Measurements from ENCODE around the gene SHROOM1.

The SHROOM1 gene

DNA sequence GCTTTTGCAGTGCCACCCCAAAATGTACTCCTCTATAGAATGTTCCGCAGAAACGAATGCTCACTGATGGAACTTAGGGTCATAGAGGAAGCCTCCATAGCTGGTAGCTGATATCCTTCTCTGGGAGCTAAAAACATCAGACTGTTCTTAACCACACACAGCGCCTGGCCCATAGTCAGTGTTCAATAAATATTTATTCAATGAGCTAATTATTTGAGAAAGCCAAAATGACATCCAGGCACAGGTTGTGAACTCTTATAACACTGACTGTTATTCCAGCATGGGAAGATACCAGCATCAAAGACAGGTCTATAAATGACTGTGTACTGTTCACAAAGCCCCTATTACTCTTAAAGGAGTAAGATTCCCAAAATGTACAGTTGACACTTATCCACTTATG is 22.9 kb upstream of the SHROOM1 start:
- DNase-seq = no peak

DNA sequence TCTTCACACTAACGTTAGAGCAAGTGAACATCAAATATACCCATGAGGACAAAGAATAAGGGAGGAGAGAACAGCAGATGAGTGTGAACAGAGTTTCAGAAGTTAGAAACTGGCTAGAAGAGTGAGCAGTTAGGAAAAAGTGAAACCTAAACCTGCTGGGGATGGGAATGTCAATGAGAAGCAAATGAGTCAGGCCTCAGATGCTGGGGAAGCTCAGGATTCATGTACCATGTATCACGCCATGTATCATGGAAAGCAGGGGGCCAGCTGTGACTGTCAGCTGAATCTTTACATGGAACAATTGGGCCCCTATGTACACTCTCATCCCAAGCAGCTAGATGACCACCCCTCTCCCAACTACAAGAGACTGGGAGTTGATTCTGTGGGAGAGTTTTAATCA is 19.6 kb upstream of the SHROOM1 start:
- DNase-seq = no peak

DNA sequence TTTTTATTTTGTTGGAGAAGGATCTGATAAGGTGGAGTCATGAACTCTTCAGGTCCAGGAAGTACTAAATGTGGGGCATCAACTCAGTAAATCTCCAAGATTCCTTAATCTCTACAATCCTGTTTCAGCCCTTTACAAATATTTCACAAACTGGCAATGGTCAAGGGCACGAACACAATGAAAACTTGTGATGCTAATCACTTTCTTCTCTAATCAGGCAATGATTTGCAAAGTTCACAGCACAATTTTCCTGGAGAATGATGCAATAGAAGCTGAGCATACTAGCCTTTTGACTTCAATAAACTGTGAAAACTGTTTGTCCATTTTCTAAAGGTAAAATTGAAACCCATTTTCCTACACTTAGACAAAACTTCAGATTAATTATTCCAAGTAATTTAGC is 18.9 kb upstream of the SHROOM1 start:
- no peak for DNase-seq

DNA sequence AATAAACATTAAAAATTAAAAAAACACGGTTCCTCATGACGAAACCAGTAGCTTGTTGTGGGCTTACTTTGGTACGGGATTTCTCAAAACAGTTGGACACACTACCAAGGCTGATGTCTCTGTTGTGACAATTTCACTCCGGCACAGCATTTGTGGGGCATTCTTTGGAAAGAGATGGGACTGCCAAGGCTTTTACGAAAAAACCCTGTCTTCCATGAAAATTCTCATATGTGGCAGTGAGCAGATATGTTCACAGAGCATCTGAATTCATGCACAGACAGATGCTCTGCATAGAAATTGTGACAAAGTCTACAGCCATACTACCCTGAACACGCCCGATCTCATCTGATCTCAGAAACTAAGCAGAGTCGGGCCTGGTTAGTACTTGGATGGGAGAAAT is 17.8 kb upstream of the SHROOM1 start:
- DNase-seq = no peak

DNA sequence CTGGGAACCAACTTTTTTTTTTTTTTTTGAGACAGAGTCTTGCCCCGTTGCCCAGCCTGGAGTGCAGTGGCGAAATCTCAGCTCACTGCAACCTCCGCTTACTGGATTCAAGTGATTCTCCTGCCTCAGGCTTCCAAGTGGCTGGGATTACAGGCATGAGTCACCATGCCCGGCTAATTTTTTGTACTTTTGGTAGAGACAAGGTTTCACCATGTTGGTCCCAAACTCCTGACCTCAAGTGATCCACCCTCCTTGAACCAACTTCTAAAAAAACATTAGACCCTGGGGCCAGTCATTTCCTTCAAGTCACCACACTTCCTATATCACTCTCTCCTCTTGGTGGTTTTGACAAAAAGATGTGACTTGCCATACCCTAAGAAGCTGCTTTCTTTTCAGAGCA is 10.9 kb upstream of the SHROOM1 start:
- no peak for DNase-seq

DNA sequence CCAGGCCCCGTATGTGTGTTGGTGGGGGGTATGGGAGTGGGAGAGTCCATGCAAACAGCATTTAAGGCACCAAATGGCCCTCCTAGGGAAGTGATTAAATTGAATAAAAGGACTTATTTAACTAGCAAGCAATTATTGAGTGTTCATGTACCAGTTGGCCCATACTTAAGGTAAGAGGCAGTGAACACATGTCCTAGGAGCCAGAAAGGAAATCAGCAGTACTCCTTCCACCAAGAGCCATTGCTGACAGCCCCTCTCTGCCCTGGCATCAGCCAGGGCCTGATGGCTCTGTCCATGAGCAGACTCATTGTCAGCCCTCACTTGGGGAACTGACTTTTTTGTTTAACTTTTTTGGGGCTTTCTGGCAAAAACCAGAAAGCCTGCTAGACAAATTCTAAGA is 10.4 kb upstream of the SHROOM1 start:
- DNase-seq = no peak

DNA sequence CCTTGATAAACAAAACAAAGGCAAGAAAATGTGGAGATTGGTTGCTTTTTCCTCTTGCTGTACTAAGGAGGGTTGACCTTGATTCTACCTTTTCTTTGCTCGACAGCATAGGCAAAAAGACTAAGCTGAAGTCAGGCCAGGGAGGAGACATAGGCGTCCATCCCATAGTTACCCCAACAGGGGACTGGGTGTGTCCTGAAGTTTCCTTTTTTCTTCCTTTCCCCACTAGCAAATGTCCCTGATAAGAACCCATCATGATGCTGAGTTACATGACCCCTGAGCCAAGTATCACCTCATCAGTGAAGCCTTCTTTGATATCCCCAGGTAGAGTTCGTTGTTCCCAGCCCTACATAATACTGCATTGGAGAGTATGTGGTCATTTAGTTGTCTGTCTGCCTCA is 9.9 kb upstream of the SHROOM1 start:
- no peak for DNase-seq

DNA sequence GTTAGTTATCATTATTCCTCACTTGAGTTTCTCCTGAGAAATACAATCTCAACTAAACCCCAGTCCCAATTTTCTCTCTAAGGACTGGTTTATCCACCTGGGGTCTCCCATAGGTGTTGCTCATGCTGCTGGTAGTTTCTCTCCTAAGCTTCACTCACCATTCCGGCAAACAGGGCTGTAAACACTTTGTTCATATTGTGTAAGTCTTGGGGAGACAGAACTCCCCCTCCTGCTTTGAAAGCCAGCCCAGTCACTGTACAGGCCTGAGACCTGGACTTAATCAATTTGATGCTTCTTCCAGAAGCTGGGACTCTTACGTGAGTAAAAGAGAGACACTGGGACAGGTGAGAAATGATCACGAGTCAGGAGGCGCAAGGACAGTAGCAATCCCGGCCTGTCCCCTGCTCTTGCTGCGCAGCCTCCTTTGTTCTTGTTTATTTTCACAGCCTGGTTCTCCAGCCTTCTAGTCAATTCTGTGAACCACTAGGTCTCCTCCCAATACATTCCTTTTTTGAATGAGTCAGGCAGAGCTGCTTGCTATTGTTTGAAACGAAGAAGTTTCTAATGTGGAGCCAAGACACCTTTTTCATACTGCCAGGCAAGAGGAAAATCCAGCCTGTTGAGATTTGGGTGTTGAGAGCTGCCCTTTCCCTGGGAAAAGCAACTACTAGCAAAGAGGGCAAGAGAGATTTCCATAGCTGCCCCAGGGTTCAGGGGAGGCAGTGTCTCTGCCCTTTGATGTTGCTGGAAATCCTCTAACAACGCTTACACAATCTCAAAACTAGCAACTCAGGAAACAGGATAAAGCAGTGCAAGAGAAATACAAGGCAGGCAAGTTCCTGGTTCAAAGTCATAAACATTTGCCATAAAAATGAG is 9.2 kb upstream of the SHROOM1 start:
- no peak for DNase-seq

DNA sequence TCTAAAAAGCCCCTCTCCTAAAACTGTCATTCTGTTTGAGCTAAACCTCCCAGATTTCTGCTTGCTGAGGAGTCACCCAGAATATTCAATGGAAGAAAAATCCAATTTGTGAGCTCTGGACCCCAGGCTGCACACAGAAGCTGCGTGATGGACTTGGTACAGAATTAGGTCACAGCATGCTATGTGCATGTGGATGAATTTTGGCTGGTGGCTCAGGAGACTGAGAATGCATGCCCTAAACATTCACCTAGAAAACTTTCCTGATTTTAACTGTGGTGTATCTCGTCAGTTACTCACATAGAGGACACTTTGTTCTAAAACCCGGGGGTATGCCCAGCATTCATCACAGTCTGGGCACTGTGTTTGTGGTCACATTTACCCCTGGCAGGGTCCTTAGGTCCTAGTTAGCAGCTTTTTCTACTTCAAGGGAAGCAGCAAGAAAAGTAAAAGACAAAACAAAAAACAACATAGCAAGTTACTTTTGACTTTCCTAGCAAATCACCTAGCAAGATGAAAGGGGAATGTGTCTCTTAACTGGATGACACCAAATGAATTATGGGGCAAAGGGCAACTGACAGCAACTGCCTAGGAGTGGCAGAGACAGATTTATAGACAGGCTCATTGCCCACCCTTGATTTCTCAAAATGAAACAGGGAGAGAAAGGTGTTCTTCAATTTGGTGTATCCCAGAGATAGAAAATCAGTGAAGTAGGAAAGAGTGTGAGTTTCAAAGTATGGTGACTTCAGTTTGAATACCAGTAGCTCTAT is 8.3 kb upstream of the SHROOM1 start:
- DNase-seq = no peak

DNA sequence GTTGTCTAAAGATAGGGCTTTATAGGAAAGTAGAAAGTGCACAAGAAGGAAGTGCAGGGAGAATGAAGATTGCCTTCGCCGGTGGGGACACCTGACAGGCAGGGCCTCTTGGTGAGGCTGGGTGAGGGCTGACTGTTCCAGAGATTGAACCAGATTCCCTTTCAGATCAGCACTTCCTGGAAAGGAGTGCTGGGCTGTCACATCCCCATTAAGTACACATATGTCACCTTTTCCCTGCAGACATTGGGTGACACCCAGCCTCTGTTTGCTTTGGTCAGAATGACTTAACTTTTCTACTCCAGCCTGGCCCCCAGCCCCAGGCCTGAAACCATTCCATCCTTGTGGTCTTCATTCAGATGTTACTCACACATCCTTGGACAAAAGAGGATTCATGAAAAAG is 7.4 kb upstream of the SHROOM1 start:
- no peak for DNase-seq

DNA sequence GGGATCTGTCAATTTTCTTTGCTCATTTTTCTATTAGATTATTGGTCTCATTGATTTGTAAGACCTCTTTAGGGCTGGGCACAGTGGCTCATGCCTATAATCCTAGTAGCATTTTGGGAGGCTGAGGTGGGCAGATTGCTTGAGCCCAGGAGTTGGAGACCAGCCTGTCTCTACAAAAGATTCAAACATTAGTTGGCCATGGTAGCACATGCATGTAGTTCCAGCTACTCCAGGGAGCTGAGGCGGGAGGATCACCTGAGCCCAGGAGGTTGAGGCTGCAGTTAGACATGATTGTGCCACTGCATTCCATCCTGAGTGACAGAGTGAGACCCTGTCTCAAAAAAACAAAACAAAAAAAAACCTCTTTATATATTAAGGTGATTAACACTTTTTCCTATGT is 6.4 kb upstream of the SHROOM1 start:
- no peak for DNase-seq

DNA sequence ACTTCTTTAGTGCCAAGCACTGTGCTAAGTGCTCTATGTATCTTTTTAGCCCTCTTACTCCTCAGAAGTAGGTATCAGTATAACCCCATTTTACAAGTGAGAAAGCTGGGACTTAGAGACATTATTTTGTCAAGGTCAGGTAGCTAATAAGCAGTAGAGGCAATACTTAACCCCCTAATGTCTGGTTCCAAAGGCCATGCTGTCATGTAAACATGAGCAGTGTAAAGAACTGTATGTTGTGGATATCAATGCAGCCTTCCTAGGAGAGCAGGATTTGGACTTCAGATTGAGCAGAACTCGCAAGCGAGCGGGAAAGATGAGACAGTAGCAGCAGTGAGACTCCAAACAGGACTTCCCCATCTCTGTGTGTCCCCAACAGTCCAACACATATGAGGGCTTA is 3.6 kb upstream of the SHROOM1 start:
- DNase-seq = no peak

DNA sequence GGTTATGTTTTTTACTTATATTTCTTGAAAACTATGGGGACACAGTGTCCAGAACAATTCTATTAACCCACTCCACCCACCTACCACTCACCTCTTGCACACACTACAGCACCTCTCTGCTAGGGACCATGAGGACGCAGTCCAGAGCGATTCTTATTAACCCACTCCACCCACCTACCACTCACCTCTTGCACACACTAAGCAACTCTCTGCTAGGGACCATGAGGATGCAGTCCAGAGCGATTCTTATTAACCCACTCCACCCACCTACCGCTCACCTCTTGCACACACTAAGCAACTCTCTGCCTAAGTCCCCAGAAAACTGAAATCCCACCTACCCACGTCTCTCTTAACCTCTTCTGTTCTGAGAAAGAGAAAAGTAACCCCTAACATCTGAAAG is 2.2 kb upstream of the SHROOM1 start:
- DNase-seq = no peak

DNA sequence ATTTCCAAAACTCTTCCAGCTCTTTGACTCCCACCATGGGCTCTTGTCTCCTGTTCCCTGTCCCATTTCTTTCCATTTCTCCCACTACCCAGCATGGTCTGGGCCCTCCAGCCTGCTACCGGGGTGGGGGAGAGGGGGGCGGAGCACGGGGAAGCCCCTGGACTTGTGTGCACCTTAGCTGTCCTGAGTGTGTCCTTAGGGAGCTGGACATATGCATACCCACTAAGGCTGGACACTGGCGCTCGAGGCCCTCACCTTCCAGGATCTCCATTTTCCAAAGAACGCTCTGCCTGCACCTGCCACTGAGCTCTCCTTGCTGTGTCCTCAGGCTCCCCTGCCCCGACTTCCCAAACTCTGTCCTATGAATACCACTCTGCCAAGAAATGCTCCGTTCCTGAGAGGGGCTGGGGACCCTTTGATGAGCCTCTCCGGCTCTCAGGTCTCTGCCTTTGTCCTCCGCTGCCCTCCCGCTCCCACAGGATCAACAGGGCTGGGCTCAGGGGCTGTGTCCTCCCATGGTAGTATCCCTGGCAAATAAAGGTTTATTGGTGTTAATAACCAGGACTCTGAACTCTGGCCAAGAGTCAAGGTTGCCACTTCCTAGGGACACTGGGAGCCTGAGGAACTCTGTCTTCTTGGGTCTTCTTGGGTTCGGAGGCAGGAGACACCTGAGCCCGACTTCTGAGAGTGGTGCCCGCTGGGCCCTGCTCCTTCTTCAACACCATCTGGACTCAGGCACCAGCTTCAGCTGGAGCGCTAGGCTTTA is 831 bp upstream of the SHROOM1 start:
- no peak for DNase-seq

DNA sequence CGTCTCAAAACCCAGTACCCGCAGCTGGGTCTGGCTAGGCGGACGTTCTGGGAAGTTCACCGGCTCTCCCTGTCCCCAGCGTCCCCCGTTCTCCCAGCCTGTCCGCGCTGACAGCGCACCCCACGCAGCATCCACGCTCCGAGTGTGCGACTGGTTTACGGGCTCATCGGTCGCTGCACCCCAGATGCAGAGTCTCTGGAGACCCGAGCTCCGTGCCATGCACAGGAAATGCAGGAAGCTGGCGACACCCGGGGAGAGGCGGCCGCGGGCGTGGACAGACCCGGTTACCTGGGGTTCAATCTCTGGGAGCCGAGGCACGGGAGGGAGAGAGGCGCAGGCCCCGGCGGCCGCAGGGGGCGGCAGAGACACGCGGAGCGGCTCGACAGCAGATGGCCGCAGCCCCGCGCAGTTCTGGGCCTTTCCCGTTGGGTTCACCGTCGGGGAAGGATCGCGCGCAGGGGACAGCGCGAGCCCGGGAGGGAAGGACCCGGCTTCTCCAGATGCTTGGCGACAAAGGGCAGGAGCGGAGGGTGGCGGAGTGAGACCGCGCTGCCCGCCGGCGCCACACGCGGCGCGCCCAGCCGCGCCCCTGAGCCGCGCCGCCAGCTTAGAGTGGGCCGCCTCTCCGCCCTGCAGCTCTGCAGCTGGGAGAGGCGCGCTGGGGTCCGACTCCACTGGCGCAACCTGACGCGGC is 558 bp downstream of the SHROOM1 start:
- DNase-seq = peak; percentile 94

DNA sequence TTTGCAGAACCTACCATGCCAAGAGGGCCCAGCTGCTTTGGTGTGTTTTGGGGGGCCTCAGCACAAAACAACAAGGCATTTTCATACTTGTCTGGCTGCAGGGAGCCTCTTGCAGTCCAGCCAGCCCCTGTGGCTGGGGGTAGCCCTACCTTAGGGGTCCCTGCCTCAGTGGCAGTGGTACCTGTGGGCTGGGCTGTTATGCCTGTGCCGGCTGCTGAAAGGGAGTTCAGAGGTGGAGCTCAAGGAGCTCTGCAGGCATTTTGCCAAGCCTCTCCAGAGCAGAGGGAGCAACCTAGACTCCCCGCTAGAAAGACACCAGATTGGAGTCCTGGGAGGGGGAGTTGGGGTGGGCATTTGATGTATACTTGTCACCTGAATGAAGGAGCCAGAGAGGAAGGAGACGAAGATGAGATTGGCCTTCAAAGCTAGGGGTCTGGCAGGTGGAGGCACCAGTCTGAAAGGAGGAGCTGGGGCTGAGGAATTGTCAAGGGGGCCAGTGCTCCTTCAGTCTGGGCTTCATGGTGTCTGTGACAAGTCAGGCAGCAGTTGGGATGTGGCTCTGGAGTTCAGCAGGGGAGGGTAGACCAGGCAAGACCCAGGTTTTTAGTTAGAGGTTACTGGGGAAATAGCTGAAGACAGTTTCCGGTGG is 1.5 kb downstream of the SHROOM1 start:
- DNase-seq = no peak

DNA sequence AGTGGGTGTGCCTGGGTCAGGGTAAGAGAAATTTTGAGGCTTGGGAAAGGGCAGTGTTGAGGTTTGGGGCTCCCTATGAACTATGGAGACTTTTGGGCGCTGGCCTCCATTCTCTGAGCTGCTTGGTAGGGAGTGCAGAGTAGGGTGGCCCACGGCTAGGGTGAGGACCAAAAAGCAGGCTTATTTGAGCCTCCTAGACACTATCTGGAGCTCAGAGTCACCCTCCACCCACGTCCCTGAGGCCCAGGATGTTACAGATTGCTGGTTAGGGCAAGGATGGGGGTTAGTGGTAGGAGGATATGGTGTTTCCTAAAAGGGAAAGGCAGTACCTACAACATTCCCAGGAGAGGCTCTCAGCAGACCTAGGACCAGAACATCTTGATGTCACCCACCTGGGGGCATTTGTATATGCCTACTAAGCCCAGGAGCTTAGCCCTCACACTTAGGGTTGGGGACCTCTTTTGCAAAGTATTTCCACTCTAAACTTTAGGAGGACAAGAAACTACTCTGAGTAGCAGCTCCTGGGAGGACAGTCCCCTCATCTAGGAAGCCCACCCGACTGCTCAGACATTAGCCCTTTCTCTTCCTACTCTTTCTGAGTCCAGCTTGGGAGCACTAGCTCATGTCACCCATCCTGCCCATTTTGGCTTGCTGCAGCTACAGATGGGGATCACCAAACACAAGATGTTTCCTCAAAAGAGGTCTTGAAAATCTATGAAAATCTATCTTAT is 2.3 kb downstream of the SHROOM1 start:
- DNase-seq = no peak

DNA sequence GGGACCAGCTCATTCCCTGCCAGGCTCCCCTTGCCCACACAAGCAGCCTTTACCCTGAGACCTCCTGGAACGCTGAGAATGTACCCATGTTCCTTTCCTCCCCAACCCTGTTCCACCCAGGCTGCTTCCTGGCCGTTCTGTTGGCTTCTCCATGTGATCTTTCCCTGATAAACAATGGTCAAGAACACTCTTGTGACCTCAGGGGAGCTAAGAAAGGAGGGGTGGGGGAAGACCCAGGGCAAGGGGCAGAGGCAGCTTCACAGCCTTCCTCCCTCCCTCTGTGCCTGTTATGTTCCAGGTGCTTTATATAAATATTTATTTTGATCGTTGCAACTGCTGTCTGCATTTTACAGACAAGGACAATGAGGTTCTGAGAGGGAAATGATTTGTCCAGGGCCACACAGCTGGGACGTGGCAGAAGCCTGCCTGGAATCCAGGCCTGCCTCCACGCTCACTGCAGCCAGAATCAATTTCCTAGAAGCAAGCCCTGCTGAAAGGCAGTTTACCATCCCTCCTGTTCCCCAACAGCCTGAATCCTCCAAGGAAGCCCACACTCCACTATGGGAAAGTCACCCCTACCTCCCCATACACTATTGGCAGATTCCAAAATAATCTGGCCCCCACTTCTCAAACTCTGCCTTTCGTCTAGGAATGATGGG is 3.9 kb downstream of the SHROOM1 start:
- no peak for DNase-seq

DNA sequence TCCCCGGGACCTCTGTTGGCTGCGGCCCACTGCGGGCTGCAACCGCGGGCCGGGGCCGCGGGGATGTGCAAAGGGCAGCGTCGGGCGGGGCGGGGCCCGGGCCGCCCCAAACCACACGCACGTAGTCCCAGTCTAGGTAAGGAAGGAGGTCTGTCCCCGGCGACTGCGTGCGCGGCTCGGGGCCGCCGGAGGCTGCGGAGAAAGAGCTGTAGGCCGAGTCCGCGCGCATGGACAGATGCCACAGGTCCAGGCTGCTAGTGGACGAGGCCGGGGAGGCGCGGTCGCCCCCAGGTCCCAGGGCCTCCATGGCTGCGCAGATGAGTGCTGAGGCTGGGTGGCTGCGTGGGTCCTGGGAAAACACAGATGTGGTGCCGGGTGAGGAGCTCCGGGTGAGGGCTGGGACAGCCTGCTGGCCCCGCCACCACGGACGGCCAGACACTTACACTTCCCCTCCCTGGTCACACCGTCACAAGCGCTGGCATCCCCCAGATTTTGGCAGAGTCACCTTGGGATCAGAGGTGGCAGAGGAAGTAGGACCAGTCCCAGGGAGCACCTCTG is 4.5 kb downstream of the SHROOM1 start:
- no peak for DNase-seq

DNA sequence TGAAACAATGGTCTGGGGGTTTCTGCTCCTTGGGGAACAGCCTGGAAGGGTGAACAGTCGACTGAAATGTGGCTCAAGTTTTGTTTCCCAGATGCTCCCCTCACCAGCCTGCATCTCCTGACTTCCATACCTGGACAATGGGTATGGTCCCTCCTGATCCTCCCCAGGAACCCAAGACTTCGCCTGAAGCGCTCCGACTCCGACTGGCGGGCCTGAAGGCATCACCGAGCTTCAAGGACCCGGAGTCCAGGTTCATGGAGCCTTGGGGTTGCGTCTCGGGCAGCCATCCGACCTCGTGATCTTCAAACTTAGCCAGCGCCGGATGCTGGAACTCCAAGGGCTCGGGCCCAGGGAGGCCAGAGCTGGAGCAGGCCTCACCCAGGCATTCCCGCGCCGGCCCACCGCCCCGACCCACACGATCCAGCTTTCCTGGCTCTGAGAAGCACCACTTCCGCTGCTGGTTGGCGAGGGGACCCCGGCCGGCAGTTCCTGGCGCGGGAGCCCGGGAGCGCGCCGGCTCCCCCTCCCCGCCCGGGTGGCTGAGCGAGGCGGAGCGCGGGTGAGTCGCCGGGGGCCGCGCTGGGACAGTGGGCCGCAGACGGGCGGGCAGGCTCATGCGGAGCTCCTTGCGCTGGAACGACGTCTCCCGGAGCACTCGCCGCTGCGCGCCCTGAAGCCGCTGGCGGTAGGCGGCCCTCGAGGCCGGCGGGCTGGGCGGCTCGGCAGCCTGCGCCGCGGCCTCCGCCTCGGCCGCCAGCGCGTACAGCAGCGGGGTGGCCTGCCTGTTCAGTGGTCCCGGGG is 5.2 kb downstream of the SHROOM1 start:
- no peak for DNase-seq
